Lower lobe of right lung (tissue), 2 donors: ENCODE measurements around the gene HS6ST3. TPM values are rescaled to one million over a fixed set of nuclear protein-coding genes. Genes with fewer than 3 reads are reported as not detected.

Experiments used
- ATAC-seq, 2 donors: fragments of 200-7000 bp; cut with Tn5 transposase; one replicate each; pipeline ENCODE4 v1.9.1; 2020 to 2022; ENCODE audit warnings: mild to moderate bottlenecking in 2 of 2, moderate library complexity in 2 of 2
- DNase-seq: peaks from one replicate; pipeline ENCODE4 v3.0.0-alpha.2; 2020
- H3K27ac ChIP-seq: fragments of 200-600 bp; one replicate; pipeline ENCODE4 v1.8.0; 2022
- H3K27me3 ChIP-seq: fragments of 200-600 bp; one replicate; pipeline ENCODE4 v1.8.0; 2022; ENCODE audit warnings: low read depth
- H3K36me3 ChIP-seq: fragments of 200-600 bp; one replicate; pipeline ENCODE4 v1.8.0; 2022; ENCODE audit warnings: mild to moderate bottlenecking
- H3K4me1 ChIP-seq: fragments of 200-600 bp; one replicate; pipeline ENCODE4 v1.8.0; 2022
- H3K4me3 ChIP-seq: fragments of 200-600 bp; one replicate; pipeline ENCODE4 v1.8.0; 2022; ENCODE audit warnings: mild to moderate bottlenecking
- H3K9me3 ChIP-seq: fragments of 200-600 bp; one replicate; pipeline ENCODE4 v1.8.0; 2022
- CTCF ChIP-seq: fragments of 200-600 bp; IDR thresholded peaks from one replicate; pipeline ENCODE4 v1.8.0; 2022; ENCODE audit warnings: antibody characterized with exemption, mild to moderate bottlenecking
- intact Hi-C: fragments of 100-400 bp; cut with DNase I; formaldehyde crosslinking; loops from one replicate; pipeline ENCODE4 v1.11.0; 2022
- total RNA-seq: library from RNA; stranded (reverse); fragmentation: NEBNext Ultra II Directional; extraction: Animal tissue kit (Norgen Biotek cat#: 25700); gene quantifications from one replicate; pipeline ENCODE4 v1.2.1, GENCODE V29; 2021
- donor health status: DM: no; HTN: yes; CAD: no; lungs with severe emphysema.

Gene HS6ST3
- total RNA-seq, 1 donor from 2014 or later: 0.06 TPM

- ATAC-seq (no peak), DNase-seq (no peak)
- H3K27ac ChIP-seq: no peak overlapping the region
- no peaks in the 10 kb centered on the region for H3K27me3 ChIP-seq
- no peaks in the 10 kb centered on the region for H3K36me3 ChIP-seq
- TF ChIP-seq CTCF: no peak
- H3K9me3 ChIP-seq: no peaks in the 10 kb centered on the region
- no peak overlapping the region for H3K4me3 ChIP-seq
- intact Hi-C loops: no loop called here
- H3K4me1 ChIP-seq: no peaks in the 10 kb centered on the region
Measured at GRCh38 chr13:96203471-96203870, 113.6 kb downstream of the HS6ST3 start.

- no peaks in the 10 kb centered on the region for H3K36me3 ChIP-seq
- no peak for TF ChIP-seq CTCF
- no peaks in the 10 kb centered on the region for H3K27me3 ChIP-seq
- H3K9me3 ChIP-seq: no peaks in the 10 kb centered on the region
- no peaks in the 10 kb centered on the region for H3K4me1 ChIP-seq
- no peak for ATAC-seq
- DNase-seq: no peak
- intact Hi-C loops: no loop called here
- no peak overlapping the region for H3K27ac ChIP-seq
- H3K4me3 ChIP-seq: no peak overlapping the region
Measured at GRCh38 chr13:96214824-96215445, 125.0 kb downstream of the HS6ST3 start.

- Histone ChIP-seq H3K4me1 (no peaks in the 10 kb centered on the region), H3K27ac (no peak overlapping the region), H3K4me3 (no peak overlapping the region), H3K27me3 (no peaks in the 10 kb centered on the region), H3K9me3 (no peaks in the 10 kb centered on the region), H3K36me3 (no peaks in the 10 kb centered on the region)
- no peak for ATAC-seq
- no peak for DNase-seq
- intact Hi-C loops: no loop called here
- no peak for TF ChIP-seq CTCF
Measured at GRCh38 chr13:96216543-96216942, 126.6 kb downstream of the HS6ST3 start.

- Histone ChIP-seq H3K4me1 (no peaks in the 10 kb centered on the region), H3K9me3 (no peaks in the 10 kb centered on the region), H3K36me3 (no peaks in the 10 kb centered on the region), H3K27me3 (no peaks in the 10 kb centered on the region), H3K27ac (no peak overlapping the region), H3K4me3 (no peak overlapping the region)
- DNase-seq: no peak
- intact Hi-C loops: no loop called here
- no peak for TF ChIP-seq CTCF
- no peak for ATAC-seq
Measured at GRCh38 chr13:96218475-96218874, 128.6 kb downstream of the HS6ST3 start.

GRCh38 chr13:96221471-96221870 is 131.6 kb downstream of the HS6ST3 start:
- ATAC-seq (no peak), DNase-seq (no peak)
- H3K4me3 ChIP-seq: no peak overlapping the region
- H3K27ac ChIP-seq: no peak overlapping the region
- no peak for TF ChIP-seq CTCF
- H3K36me3 ChIP-seq: no peaks in the 10 kb centered on the region
- intact Hi-C loops: no loop called here
- no peaks in the 10 kb centered on the region for H3K4me1 ChIP-seq
- H3K27me3 ChIP-seq: no peaks in the 10 kb centered on the region
- H3K9me3 ChIP-seq: no peaks in the 10 kb centered on the region
